Muscle layer of duodenum (tissue), 2 donors: Measurements from ENCODE around the gene TOLLIP.

Experiments used
- H3K27ac ChIP-seq: one replicate; pipeline ENCODE4 v1.7.0; 2013; ENCODE audit warnings: mild to moderate bottlenecking, low read length
- H3K27me3 ChIP-seq: one replicate; pipeline ENCODE4 v1.7.0; 2013; ENCODE audit warnings: low read depth, mild to moderate bottlenecking, control low read depth, low read length
- H3K36me3 ChIP-seq, 2 donors: one replicate each; pipeline ENCODE4 v1.7.0; 2013; ENCODE audit warnings: low read length in 2 of 2, control low read depth in 1 of 2, mild to moderate bottlenecking in 1 of 2; ENCODE audit not compliant: insufficient read depth in 2 of 2, control insufficient read depth in 1 of 2
- H3K4me1 ChIP-seq, 2 donors: one replicate each; pipeline ENCODE4 v1.7.0; 2013; ENCODE audit warnings: low read length in 2 of 2, mild to moderate bottlenecking in 2 of 2, control low read depth in 1 of 2, moderate library complexity in 1 of 2; ENCODE audit not compliant: insufficient read depth in 2 of 2, control insufficient read depth in 1 of 2
- H3K4me3 ChIP-seq, 2 donors: one replicate each; pipeline ENCODE4 v1.7.0; 2013; ENCODE audit warnings: low read length in 2 of 2, low read depth in 1 of 2, mild to moderate bottlenecking in 1 of 2
- H3K9me3 ChIP-seq, 2 donors: one replicate each; pipeline ENCODE4 v1.7.0; 2013; ENCODE audit warnings: low read length in 2 of 2, control low read depth in 1 of 2, mild to moderate bottlenecking in 1 of 2; ENCODE audit not compliant: control insufficient read depth in 1 of 2
- donor health status: healthy.

TOLLIP gene

GRCh38 chr11:1292644-1293618 is 16.5 kb downstream of the TOLLIP start:
- Histone ChIP-seq H3K4me1 (peaks cover 0 to 8% of the 10 kb centered on the region in 2 donors), H3K27ac (no peak overlapping the region), H3K36me3 (peaks cover 19 to 70% of the 10 kb centered on the region in 2 donors), H3K9me3 (no peaks in the 10 kb centered on the region), H3K4me3 (no peak overlapping the region), H3K27me3 (no peaks in the 10 kb centered on the region)

- no peaks in the 10 kb centered on the region for H3K27me3 ChIP-seq
- H3K4me3 ChIP-seq, result no peak overlapping the region
- H3K9me3 ChIP-seq, result no peaks in the 10 kb centered on the region
- H3K4me1 ChIP-seq, result peaks cover 0 to under 1% of the 10 kb centered on the region in 2 donors
- peaks cover 21 to 64% of the 10 kb centered on the region in 2 donors for H3K36me3 ChIP-seq
- H3K27ac ChIP-seq, result no peak overlapping the region
These were observed 17.3 kb downstream of the TOLLIP start for GRCh38 chr11:1292018-1292643.

- Histone ChIP-seq H3K27ac (no peak overlapping the region), H3K36me3 (peaks cover 25 to 69% of the 10 kb centered on the region in 2 donors), H3K9me3 (no peaks in the 10 kb centered on the region), H3K27me3 (no peaks in the 10 kb centered on the region), H3K4me3 (no peak overlapping the region), H3K4me1 (no peaks in the 10 kb centered on the region)
These were observed 18.0 kb downstream of the TOLLIP start for GRCh38 chr11:1291295-1292017.

- H3K4me3 ChIP-seq, result no peak overlapping the region
- H3K36me3 ChIP-seq, result peaks cover 34 to 79% of the 10 kb centered on the region in 2 donors
- H3K27me3 ChIP-seq, result no peaks in the 10 kb centered on the region
- H3K27ac ChIP-seq, result no peak overlapping the region
- no peaks in the 10 kb centered on the region for H3K4me1 ChIP-seq
- no peaks in the 10 kb centered on the region for H3K9me3 ChIP-seq
These were observed 19.1 kb downstream of the TOLLIP start for GRCh38 chr11:1290052-1291040.

- H3K9me3 ChIP-seq, result no peaks in the 10 kb centered on the region
- H3K27me3 ChIP-seq, result no peaks in the 10 kb centered on the region
- H3K4me1 ChIP-seq, result no peaks in the 10 kb centered on the region
- H3K36me3 ChIP-seq, result peaks cover 39 to 82% of the 10 kb centered on the region in 2 donors
- H3K27ac ChIP-seq, result no peak overlapping the region
- no peak overlapping the region for H3K4me3 ChIP-seq
These were observed 20.1 kb downstream of the TOLLIP start for GRCh38 chr11:1289211-1289935.

- Histone ChIP-seq H3K27ac (no peak overlapping the region), H3K4me3 (no peak overlapping the region), H3K9me3 (no peaks in the 10 kb centered on the region), H3K36me3 (peaks cover 39 to 83% of the 10 kb centered on the region in 2 donors), H3K4me1 (no peaks in the 10 kb centered on the region), H3K27me3 (no peaks in the 10 kb centered on the region)
These were observed 20.8 kb downstream of the TOLLIP start for GRCh38 chr11:1288426-1289151.

GRCh38 chr11:1287928-1288327 is 21.5 kb downstream of the TOLLIP start:
- no peak overlapping the region for H3K4me3 ChIP-seq
- H3K9me3 ChIP-seq, result no peaks in the 10 kb centered on the region
- H3K27me3 ChIP-seq, result no peaks in the 10 kb centered on the region
- H3K4me1 ChIP-seq, result no peaks in the 10 kb centered on the region
- H3K27ac ChIP-seq, result no peak overlapping the region
- peaks cover 39 to 81% of the 10 kb centered on the region in 2 donors for H3K36me3 ChIP-seq

- no peaks in the 10 kb centered on the region for H3K4me1 ChIP-seq
- H3K36me3 ChIP-seq, result peaks cover 44 to 85% of the 10 kb centered on the region in 2 donors
- no peaks in the 10 kb centered on the region for H3K9me3 ChIP-seq
- no peak overlapping the region for H3K27ac ChIP-seq
- no peak overlapping the region for H3K4me3 ChIP-seq
- no peaks in the 10 kb centered on the region for H3K27me3 ChIP-seq
These were observed 23.6 kb downstream of the TOLLIP start for GRCh38 chr11:1285876-1286275.

GRCh38 chr11:1285316-1285744 is 24.1 kb downstream of the TOLLIP start:
- peaks cover 43 to 85% of the 10 kb centered on the region in 2 donors for H3K36me3 ChIP-seq
- no peaks in the 10 kb centered on the region for H3K4me1 ChIP-seq
- H3K27me3 ChIP-seq, result no peaks in the 10 kb centered on the region
- no peaks in the 10 kb centered on the region for H3K9me3 ChIP-seq
- H3K4me3 ChIP-seq, result no peak overlapping the region
- no peak overlapping the region for H3K27ac ChIP-seq
